ENCODE measurements around the gene SCN3A.

SCN3A gene

GRCh38 chr2:165079432-165079831 is 124.4 kb downstream of the SCN3A start:
- ATAC-seq: no peak
- TF ChIP-seq GLIS3 (CRISPR knock-in tag; IDR thresholded peaks at IDR 0.05) (no peak), ZNF8 (CRISPR knock-in tag; IDR thresholded peaks at IDR 0.05) (no peak), POU6F1 (CRISPR knock-in tag; IDR thresholded peaks at IDR 0.05; ENCODE audit: borderline replicate concordance, low read depth) (no peak), PATZ1 (CRISPR knock-in tag; IDR thresholded peaks at IDR 0.05; ENCODE audit: borderline replicate concordance) (no peak), BACH2 (CRISPR knock-in tag; IDR thresholded peaks at IDR 0.05; ENCODE audit: borderline replicate concordance) (no peak), SNAI2 (CRISPR knock-in tag; IDR thresholded peaks at IDR 0.05) (no peak), CREB5 (CRISPR knock-in tag; IDR thresholded peaks at IDR 0.05; ENCODE audit: low read depth) (no peak), TSHZ2 (CRISPR knock-in tag; IDR thresholded peaks at IDR 0.05) (no peak), ESRRG (CRISPR knock-in tag; IDR thresholded peaks at IDR 0.05) (no peak), TCF4 (CRISPR knock-in tag; IDR thresholded peaks at IDR 0.05; ENCODE audit: borderline replicate concordance) (no peak), ZNF70 (CRISPR knock-in tag; IDR thresholded peaks at IDR 0.05) (no peak), ZFP3 (CRISPR knock-in tag; IDR thresholded peaks at IDR 0.05) (no peak), ZFP30 (CRISPR knock-in tag; IDR thresholded peaks at IDR 0.05) (no peak), CSDC2 (CRISPR knock-in tag; IDR thresholded peaks at IDR 0.05) (no peak), ISL1 (CRISPR knock-in tag; IDR thresholded peaks at IDR 0.05) (no peak), TOX (CRISPR knock-in tag; IDR thresholded peaks at IDR 0.05; ENCODE audit: borderline replicate concordance) (no peak), ZC3H10 (CRISPR knock-in tag; IDR thresholded peaks at IDR 0.05) (no peak)

GRCh38 chr2:165078913-165079312 is 124.9 kb downstream of the SCN3A start:
- TF ChIP-seq TCF4 (CRISPR knock-in tag; IDR thresholded peaks at IDR 0.05; ENCODE audit: borderline replicate concordance): no peak
- no peak for TF ChIP-seq BACH2 (CRISPR knock-in tag; IDR thresholded peaks at IDR 0.05; ENCODE audit: borderline replicate concordance)
- TF ChIP-seq RARB (CRISPR knock-in tag; IDR thresholded peaks at IDR 0.05): no peak
- no peak for TF ChIP-seq PPARA (CRISPR knock-in tag; IDR thresholded peaks at IDR 0.05; ENCODE audit: borderline replicate concordance)
- TF ChIP-seq ARNTL (CRISPR knock-in tag; IDR thresholded peaks at IDR 0.05; ENCODE audit: borderline replicate concordance, low read depth): no peak
- TF ChIP-seq SNAI2 (CRISPR knock-in tag; IDR thresholded peaks at IDR 0.05): no peak
- TF ChIP-seq PATZ1 (CRISPR knock-in tag; IDR thresholded peaks at IDR 0.05; ENCODE audit: borderline replicate concordance): no peak
- TF ChIP-seq ZNF8 (CRISPR knock-in tag; IDR thresholded peaks at IDR 0.05): no peak
- TF ChIP-seq ZNF565 (CRISPR knock-in tag; conservative IDR thresholded peaks at IDR 0.05; ENCODE audit: low read depth): no peak
- no peak for TF ChIP-seq POU6F1 (CRISPR knock-in tag; IDR thresholded peaks at IDR 0.05; ENCODE audit: borderline replicate concordance, low read depth)
- TF ChIP-seq OSR1 (CRISPR knock-in tag; IDR thresholded peaks at IDR 0.05): no peak
- no peak for TF ChIP-seq CSRNP3 (CRISPR knock-in tag; IDR thresholded peaks at IDR 0.05)
- ATAC-seq: no peak
